Cardiac muscle cell (in vitro differentiated cells and primary cell): ENCODE results near the gene ACTR5. TPM values are rescaled to one million over a fixed set of nuclear protein-coding genes. Genes with fewer than 3 reads are reported as not detected.

ENCODE experiments used
- DNase-seq, 2 donors: peaks; one replicate each; pipeline versions ENCODE4 v3.0.0 to v3.0.0-alpha.2; 2010 to 2017; ENCODE audit warnings: low read depth in 1 of 2, low spot score in 1 of 2
- H3K27ac ChIP-seq: fragments of 200-600 bp; sonication (generic); 2 replicates; pipeline ENCODE4 v1.5.1; 2016
- H3K27me3 ChIP-seq: fragments of 200-600 bp; sonication (generic); 2 replicates; pipeline ENCODE4 v1.6.0; 2016; ENCODE audit warnings: control low read depth
- H3K36me3 ChIP-seq: fragments of 200-600 bp; sonication (generic); 2 replicates; pipeline ENCODE4 v1.5.1; 2016; ENCODE audit warnings: control low read depth
- H3K4me1 ChIP-seq: fragments of 200-600 bp; sonication (generic); 2 replicates; pipeline ENCODE4 v1.8.1; 2017; ENCODE audit warnings: low read depth, mild to moderate bottlenecking, mixed run types
- H3K4me3 ChIP-seq: fragments of 200-600 bp; sonication (generic); 2 replicates; pipeline ENCODE4 v1.5.1; 2016; ENCODE audit warnings: mild to moderate bottlenecking
- H3K9me3 ChIP-seq: fragments of 200-600 bp; sonication (generic); 2 replicates; pipeline ENCODE4 v1.5.1; 2017; ENCODE audit warnings: low read depth, mild to moderate bottlenecking, control low read depth
- polyA plus RNA-seq: library from polyadenylated mRNA; unstranded; fragments of >200 nt; fragmentation: Nextera tagmentation; extraction: Ambion mirVana; gene quantifications from 2 replicates; pipeline ENCODE4 v1.2.1, GENCODE V29; 2016
- total RNA-seq: library from RNA; depleted of rRNA; stranded (reverse); fragments of >200 nt; gene quantifications from 2 replicates; pipeline ENCODE4 v1.2.3, GENCODE V29; 2016
- TF ChIP-seq, protein P1 (sequence below): IDR thresholded peaks from 2 replicates; pipeline ENCODE4 v1.5.1; 2012; ENCODE audit warnings: low read depth, mild to moderate bottlenecking, low read length

The ACTR5 gene
- total and polyA plus RNA-seq, 2 experiments from 2014 or later, result 6.4 to 8.7 TPM

- peaks cover 16% of the 10 kb centered on the region for H3K4me1 ChIP-seq
- H3K36me3 ChIP-seq, result peaks cover 4% of the 10 kb centered on the region
- H3K4me3 ChIP-seq, result no peak overlapping the region
- DNase-seq, result no peak
- no peaks in the 10 kb centered on the region for H3K27me3 ChIP-seq
- H3K9me3 ChIP-seq, result no peaks in the 10 kb centered on the region
- H3K27ac ChIP-seq, result no peak overlapping the region
- TF ChIP-seq, protein P1, sequence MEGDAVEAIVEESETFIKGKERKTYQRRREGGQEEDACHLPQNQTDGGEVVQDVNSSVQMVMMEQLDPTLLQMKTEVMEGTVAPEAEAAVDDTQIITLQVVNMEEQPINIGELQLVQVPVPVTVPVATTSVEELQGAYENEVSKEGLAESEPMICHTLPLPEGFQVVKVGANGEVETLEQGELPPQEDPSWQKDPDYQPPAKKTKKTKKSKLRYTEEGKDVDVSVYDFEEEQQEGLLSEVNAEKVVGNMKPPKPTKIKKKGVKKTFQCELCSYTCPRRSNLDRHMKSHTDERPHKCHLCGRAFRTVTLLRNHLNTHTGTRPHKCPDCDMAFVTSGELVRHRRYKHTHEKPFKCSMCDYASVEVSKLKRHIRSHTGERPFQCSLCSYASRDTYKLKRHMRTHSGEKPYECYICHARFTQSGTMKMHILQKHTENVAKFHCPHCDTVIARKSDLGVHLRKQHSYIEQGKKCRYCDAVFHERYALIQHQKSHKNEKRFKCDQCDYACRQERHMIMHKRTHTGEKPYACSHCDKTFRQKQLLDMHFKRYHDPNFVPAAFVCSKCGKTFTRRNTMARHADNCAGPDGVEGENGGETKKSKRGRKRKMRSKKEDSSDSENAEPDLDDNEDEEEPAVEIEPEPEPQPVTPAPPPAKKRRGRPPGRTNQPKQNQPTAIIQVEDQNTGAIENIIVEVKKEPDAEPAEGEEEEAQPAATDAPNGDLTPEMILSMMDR, result no peak
These were observed 25.9 kb downstream of the ACTR5 start for GRCh38 chr20:38774167-38774566.

DNA sequence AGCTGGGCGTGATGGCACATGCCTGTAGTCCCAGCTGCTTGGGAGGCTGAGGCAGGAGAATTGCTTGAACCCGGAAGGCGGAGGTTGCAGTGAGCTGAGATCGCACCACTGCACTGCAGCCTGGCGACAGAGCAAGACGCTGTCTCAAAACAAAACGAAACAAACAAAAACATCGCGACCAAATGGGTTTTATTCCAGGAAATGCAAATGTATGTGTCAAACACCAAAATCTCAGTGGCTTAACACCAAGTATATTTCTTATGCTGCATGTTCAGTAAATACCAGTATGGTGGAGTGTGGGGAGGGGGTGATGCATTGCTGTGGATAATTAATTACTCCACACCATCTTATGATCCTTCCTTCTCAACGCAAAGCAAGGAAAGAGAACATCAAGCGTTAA, 28.1 kb downstream of the ACTR5 start:
- Histone ChIP-seq H3K27ac (no peak overlapping the region), H3K36me3 (no peaks in the 10 kb centered on the region), H3K4me1 (peaks cover 10% of the 10 kb centered on the region), H3K9me3 (no peaks in the 10 kb centered on the region), H3K27me3 (no peaks in the 10 kb centered on the region), H3K4me3 (no peak overlapping the region)
- no peak for DNase-seq
- TF ChIP-seq, protein P1, result no peak

DNA sequence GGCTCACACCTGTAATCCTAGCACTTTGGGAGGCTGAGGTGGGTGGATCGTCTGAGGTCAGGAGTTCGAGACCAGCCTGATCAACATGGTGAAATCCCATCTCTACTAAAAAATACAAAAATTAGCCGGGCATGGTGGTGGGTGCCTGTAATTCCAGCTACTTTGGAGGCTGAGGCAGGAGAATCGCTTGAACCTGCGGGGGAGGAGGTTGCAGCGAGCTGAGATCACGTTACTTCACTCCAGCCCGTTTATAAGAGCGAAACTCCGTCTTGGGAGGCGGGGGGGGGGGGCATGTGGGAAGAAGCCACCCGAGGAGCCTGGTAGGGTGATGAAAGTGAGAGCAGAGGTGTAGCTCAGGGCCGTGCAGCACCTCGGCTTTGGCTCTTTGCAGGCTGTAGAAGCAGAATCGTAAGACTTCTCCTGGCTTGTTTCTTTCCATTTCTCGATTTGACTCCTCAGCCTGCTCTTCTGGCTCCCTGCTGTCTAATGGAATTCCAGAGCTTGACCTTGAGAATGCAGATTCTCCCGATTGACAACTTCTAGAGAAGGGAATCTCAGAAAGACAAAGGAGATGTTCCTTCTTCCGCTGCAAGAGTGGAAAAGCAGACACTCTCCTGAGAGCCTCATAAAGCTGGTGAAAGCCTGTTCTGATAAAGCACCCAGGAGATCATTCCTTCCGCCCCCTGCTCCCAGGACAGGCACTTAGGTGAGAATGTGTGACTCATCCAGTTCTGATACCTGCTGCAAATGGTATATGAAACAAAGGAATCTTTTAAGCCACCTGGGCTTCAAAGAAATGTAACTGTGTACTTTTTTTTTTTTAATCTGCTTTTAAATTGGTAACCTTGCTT, 31.2 kb downstream of the ACTR5 start:
- Histone ChIP-seq H3K36me3 (no peaks in the 10 kb centered on the region), H3K9me3 (no peaks in the 10 kb centered on the region), H3K27ac (no peak overlapping the region), H3K4me3 (no peak overlapping the region), H3K4me1 (peaks cover 10% of the 10 kb centered on the region), H3K27me3 (no peaks in the 10 kb centered on the region)
- peak in 1 of 2 donors; percentile 40 for DNase-seq
- TF ChIP-seq, protein P1, result no peak

DNA sequence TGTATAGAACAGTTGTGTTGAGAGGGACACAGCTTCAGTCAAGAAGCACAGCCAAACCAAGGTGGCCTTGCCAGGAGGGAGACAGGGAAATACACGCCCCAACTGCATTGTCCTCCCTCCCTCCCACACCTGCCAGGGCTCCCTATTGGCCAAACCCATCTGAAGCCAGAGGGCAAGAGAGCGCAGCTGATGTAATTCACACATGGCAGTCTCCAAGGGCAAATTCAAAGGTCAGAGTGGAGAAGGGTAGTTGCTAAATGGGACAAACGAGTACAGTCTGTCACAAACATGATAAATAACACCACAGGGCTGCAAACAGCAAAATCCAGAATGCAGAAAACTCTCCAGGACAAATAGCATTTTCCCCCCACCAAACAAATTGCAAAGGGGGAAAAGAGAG, 34.0 kb downstream of the ACTR5 start:
- no peak overlapping the region for H3K4me3 ChIP-seq
- no peaks in the 10 kb centered on the region for H3K9me3 ChIP-seq
- H3K4me1 ChIP-seq, result peaks cover 10% of the 10 kb centered on the region
- no peaks in the 10 kb centered on the region for H3K36me3 ChIP-seq
- no peaks in the 10 kb centered on the region for H3K27me3 ChIP-seq
- TF ChIP-seq, protein P1, result no peak
- DNase-seq, result no peak
- H3K27ac ChIP-seq, result no peak overlapping the region

DNA sequence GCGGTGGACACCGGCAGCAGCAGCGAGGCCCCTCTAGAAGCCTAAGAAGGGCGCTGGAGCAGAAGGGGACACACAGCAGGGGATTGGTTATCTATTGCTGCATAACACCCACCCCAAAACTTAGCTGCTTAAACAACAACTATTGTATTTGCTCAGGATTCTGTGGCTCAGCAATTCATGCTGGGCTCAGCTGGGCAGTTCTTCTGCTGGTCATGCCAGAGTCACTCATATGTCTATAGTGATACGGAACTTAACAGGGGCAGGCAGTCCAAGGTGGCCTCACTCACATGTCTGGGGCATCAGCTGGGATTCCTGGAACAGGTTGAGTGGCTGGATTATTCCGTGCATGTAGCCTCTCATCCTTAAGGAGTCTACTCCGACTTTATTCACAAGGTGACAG, 39.6 kb downstream of the ACTR5 start:
- no peaks in the 10 kb centered on the region for H3K9me3 ChIP-seq
- no peak overlapping the region for H3K27ac ChIP-seq
- H3K27me3 ChIP-seq, result no peaks in the 10 kb centered on the region
- no peak overlapping the region for H3K4me3 ChIP-seq
- DNase-seq, result no peak
- no peaks in the 10 kb centered on the region for H3K4me1 ChIP-seq
- H3K36me3 ChIP-seq, result no peaks in the 10 kb centered on the region
- TF ChIP-seq, protein P1, result no peak
